NCI-H748 treated with DMSO at 0.1 percent for 48 hours (cell line): ENCODE data around the gene GPR35.

Experiments
- DNase-seq: peaks from one replicate; lab custom pipeline; 2025; lab: John Stamatoyannopoulos, UW

The GPR35 gene

GRCh38 chr2:240624011-240624949, 1.0 kb upstream of the GPR35 start:
- no peak for DNase-seq

GRCh38 chr2:240626531-240627300, 1.4 kb downstream of the GPR35 start:
- DNase-seq, result no peak

GRCh38 chr2:240627736-240628506, 2.6 kb downstream of the GPR35 start:
- DNase-seq, result no peak

GRCh38 chr2:240628507-240628807, 3.2 kb downstream of the GPR35 start:
- no peak for DNase-seq

- no peak for DNase-seq
These were observed 3.7 kb downstream of the GPR35 start for GRCh38 chr2:240628808-240629618.

- DNase-seq, result no peak
These were observed 4.3 kb downstream of the GPR35 start for GRCh38 chr2:240629619-240629967.

GRCh38 chr2:240629968-240630770, 4.9 kb downstream of the GPR35 start:
- DNase-seq, result no peak

GRCh38 chr2:240630771-240631547, 5.7 kb downstream of the GPR35 start:
- no peak for DNase-seq

- DNase-seq, result no peak
These were observed 6.4 kb downstream of the GPR35 start for GRCh38 chr2:240631548-240632305.

- no peak for DNase-seq
These were observed 7.0 kb downstream of the GPR35 start for GRCh38 chr2:240632306-240632721.

GRCh38 chr2:240635121-240635997, 10.1 kb downstream of the GPR35 start:
- no peak for DNase-seq

GRCh38 chr2:240635998-240636547, 10.8 kb downstream of the GPR35 start:
- DNase-seq, result no peak

GRCh38 chr2:240636563-240637115, 11.4 kb downstream of the GPR35 start:
- no peak for DNase-seq

GRCh38 chr2:240637116-240637900, 12.0 kb downstream of the GPR35 start:
- DNase-seq, result no peak

- no peak for DNase-seq
These were observed 12.6 kb downstream of the GPR35 start for GRCh38 chr2:240637901-240638345.

GRCh38 chr2:240638512-240639160, 13.4 kb downstream of the GPR35 start:
- DNase-seq, result no peak
